ENCODE results near the gene SEMA3D.

- TF ChIP-seq CTCF (IDR thresholded peaks at IDR 0.05) (no peak), POLR2A (IDR thresholded peaks at IDR 0.05) (no peak)
Measured at GRCh38 chr7:85167636-85168035, 19.2 kb downstream of the SEMA3D start.

Data from esophagus squamous epithelium (tissue), 4 donors.